HL-60 (cell line): Measurements from ENCODE around the gene CPLX4.

ENCODE experiments used
- DNase-seq, 2 experiments: peaks; one replicate each; pipeline ENCODE4 v3.0.0-alpha.2; 2010 to 2020; ENCODE audit warnings: low read depth in 1 of 2, low spot score in 1 of 2
- H3K27ac ChIP-seq: fragments of 250-450 bp; sonication (Bioruptor Pico); replicated peaks from 2 replicates; pipeline ENCODE4 v1.5.1; 2020; ENCODE audit warnings: mild to moderate bottlenecking, moderate library complexity
- H3K27me3 ChIP-seq: fragments of 250-450 bp; sonication (Bioruptor Pico); 2 replicates; pipeline ENCODE4 v1.5.1; 2021; ENCODE audit warnings: mild to moderate bottlenecking, moderate library complexity; ENCODE audit not compliant: insufficient read depth, poor library complexity, severe bottlenecking
- H3K4me3 ChIP-seq: replicated peaks from 2 replicates; pipeline ENCODE4 v1.5.1; 2011; ENCODE audit warnings: mild to moderate bottlenecking, control low read depth, low read length; ENCODE audit not compliant: insufficient read depth
- GABPA ChIP-seq: IDR thresholded peaks from 2 replicates; pipeline ENCODE4 v1.6.1; 2012; ENCODE audit warnings: low read depth
- POLR2AphosphoS5 ChIP-seq: IDR thresholded peaks from 2 replicates; pipeline ENCODE4 v1.6.1; 2012; ENCODE audit warnings: low read depth
- SPI1 ChIP-seq: IDR thresholded peaks from 2 replicates; pipeline ENCODE4 v1.6.1; 2012; ENCODE audit warnings: low read depth, mild to moderate bottlenecking, borderline replicate concordance
- TF ChIP-seq, protein P1 (sequence below): IDR thresholded peaks from one replicate; pipeline ENCODE4 v1.5.1; 2011; ENCODE audit warnings: low read length, control low read depth, inconsistent platforms; ENCODE audit not compliant: insufficient read depth
- TF ChIP-seq, protein P2 (sequence below): IDR thresholded peaks from 2 replicates; pipeline ENCODE4 v1.6.1; 2012; ENCODE audit warnings: low read depth; ENCODE audit not compliant: insufficient replicate concordance

Gene CPLX4

GRCh38 chr18:59353079-59353680 is 34.7 kb upstream of the CPLX4 start:
- no peak overlapping the region for H3K27ac ChIP-seq
- H3K27me3 ChIP-seq: no peaks in the 10 kb centered on the region
- no peak for DNase-seq
- no peak overlapping the region for H3K4me3 ChIP-seq
- no peak for TF ChIP-seq GABPA
- TF ChIP-seq, protein P1, sequence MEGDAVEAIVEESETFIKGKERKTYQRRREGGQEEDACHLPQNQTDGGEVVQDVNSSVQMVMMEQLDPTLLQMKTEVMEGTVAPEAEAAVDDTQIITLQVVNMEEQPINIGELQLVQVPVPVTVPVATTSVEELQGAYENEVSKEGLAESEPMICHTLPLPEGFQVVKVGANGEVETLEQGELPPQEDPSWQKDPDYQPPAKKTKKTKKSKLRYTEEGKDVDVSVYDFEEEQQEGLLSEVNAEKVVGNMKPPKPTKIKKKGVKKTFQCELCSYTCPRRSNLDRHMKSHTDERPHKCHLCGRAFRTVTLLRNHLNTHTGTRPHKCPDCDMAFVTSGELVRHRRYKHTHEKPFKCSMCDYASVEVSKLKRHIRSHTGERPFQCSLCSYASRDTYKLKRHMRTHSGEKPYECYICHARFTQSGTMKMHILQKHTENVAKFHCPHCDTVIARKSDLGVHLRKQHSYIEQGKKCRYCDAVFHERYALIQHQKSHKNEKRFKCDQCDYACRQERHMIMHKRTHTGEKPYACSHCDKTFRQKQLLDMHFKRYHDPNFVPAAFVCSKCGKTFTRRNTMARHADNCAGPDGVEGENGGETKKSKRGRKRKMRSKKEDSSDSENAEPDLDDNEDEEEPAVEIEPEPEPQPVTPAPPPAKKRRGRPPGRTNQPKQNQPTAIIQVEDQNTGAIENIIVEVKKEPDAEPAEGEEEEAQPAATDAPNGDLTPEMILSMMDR: no peak
- TF ChIP-seq POLR2AphosphoS5: no peak
- TF ChIP-seq SPI1: no peak
- TF ChIP-seq, protein P2, sequence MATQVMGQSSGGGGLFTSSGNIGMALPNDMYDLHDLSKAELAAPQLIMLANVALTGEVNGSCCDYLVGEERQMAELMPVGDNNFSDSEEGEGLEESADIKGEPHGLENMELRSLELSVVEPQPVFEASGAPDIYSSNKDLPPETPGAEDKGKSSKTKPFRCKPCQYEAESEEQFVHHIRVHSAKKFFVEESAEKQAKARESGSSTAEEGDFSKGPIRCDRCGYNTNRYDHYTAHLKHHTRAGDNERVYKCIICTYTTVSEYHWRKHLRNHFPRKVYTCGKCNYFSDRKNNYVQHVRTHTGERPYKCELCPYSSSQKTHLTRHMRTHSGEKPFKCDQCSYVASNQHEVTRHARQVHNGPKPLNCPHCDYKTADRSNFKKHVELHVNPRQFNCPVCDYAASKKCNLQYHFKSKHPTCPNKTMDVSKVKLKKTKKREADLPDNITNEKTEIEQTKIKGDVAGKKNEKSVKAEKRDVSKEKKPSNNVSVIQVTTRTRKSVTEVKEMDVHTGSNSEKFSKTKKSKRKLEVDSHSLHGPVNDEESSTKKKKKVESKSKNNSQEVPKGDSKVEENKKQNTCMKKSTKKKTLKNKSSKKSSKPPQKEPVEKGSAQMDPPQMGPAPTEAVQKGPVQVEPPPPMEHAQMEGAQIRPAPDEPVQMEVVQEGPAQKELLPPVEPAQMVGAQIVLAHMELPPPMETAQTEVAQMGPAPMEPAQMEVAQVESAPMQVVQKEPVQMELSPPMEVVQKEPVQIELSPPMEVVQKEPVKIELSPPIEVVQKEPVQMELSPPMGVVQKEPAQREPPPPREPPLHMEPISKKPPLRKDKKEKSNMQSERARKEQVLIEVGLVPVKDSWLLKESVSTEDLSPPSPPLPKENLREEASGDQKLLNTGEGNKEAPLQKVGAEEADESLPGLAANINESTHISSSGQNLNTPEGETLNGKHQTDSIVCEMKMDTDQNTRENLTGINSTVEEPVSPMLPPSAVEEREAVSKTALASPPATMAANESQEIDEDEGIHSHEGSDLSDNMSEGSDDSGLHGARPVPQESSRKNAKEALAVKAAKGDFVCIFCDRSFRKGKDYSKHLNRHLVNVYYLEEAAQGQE: no peak

DNA sequence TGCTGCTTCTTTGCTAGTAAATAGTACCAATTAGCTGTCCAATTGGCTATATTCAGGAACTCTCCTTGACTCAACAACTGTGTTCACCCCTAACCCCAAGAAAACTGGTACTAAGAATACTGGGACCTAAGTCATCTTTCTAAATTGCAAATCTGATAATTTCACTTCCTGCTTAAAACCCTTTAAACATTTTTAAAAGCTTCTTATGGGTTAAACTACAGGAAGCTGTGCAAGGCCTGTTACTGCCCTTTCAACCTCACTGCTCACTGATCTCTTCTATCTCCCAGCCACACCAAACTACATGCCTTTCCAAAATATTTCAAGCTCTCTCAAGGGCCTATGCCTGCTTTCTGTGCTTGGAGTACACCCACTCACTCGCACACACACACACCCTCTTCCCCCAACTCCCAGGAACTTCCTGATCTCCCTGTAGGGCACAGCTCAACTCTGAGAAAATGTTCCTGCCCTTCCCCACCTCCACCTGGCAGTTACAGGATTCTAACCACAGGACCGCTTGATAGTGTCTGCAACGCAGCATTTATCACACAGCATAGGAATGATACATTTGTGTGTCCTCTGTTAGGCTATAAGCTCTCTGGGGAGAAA is 33.9 kb upstream of the CPLX4 start:
- TF ChIP-seq GABPA (no peak), POLR2AphosphoS5 (no peak), SPI1 (no peak)
- TF ChIP-seq, protein P2: no peak
- TF ChIP-seq, protein P1: no peak
- no peak for DNase-seq
- Histone ChIP-seq H3K27ac (no peak overlapping the region), H3K4me3 (no peak overlapping the region), H3K27me3 (no peaks in the 10 kb centered on the region)

GRCh38 chr18:59345556-59345955 is 27.1 kb upstream of the CPLX4 start:
- Histone ChIP-seq H3K27me3 (no peaks in the 10 kb centered on the region), H3K4me3 (no peak overlapping the region), H3K27ac (no peak overlapping the region)
- DNase-seq: no peak
- TF ChIP-seq SPI1: no peak
- TF ChIP-seq, protein P1: no peak
- TF ChIP-seq, protein P2: no peak
- no peak for TF ChIP-seq GABPA
- no peak for TF ChIP-seq POLR2AphosphoS5
